SK-N-SH (cell line): ENCODE measurements around the gene CPEB3.
"Not testable (repeated sequence)": the region's sequence is repeated elsewhere in the genome, so short reads cannot be mapped to it uniquely, and the experiment has no call there.

ENCODE experiments used
- CHD2 ChIP-seq: fragments of 150-350 bp; IDR thresholded peaks from 2 replicates; pipeline ENCODE4 v1.6.1; 2018; ENCODE audit warnings: low read length; ENCODE audit not compliant: partially characterized antibody
- CTCF ChIP-seq: fragments of 200-600 bp; sonication (generic); IDR thresholded peaks from 2 replicates; pipeline ENCODE4 v1.6.1; 2017; ENCODE audit warnings: antibody characterized with exemption, mild to moderate bottlenecking, moderate library complexity
- EZH2phosphoT487 ChIP-seq: fragments of 200-600 bp; sonication (generic); IDR thresholded peaks from 2 replicates; pipeline ENCODE4 v1.6.1; 2017; ENCODE audit warnings: low read depth, mixed run types, mild to moderate bottlenecking, antibody characterized with exemption, moderate library complexity, borderline replicate concordance
- JUND ChIP-seq: IDR thresholded peaks from 2 replicates; pipeline ENCODE4 v1.4.0; 2012
- MAX ChIP-seq: IDR thresholded peaks from 2 replicates; pipeline ENCODE4 v1.4.0; 2012; ENCODE audit warnings: low read depth
- NFIC ChIP-seq: IDR thresholded peaks from 2 replicates; pipeline ENCODE4 v1.4.0; 2012; ENCODE audit warnings: borderline replicate concordance
- POLR2AphosphoS5 ChIP-seq: IDR thresholded peaks from 2 replicates; pipeline ENCODE4 v1.6.1; 2012; ENCODE audit warnings: low read depth, low read length
- RAD21 ChIP-seq: IDR thresholded peaks from 2 replicates; pipeline ENCODE4 v1.6.1; 2012; ENCODE audit warnings: mild to moderate bottlenecking, low read length
- RFX5 ChIP-seq: IDR thresholded peaks from 2 replicates; pipeline ENCODE4 v1.6.1; 2012; ENCODE audit warnings: mild to moderate bottlenecking, improper control_type of control experiment, low read length
- TAF1 ChIP-seq: IDR thresholded peaks from 2 replicates; pipeline ENCODE4 v1.6.1; 2012; ENCODE audit warnings: low read depth, mild to moderate bottlenecking, low read length, moderate library complexity, borderline replicate concordance
- TCF12 ChIP-seq: IDR thresholded peaks from 2 replicates; pipeline ENCODE4 v1.4.0; 2012
- USF2 ChIP-seq: fragments of 150-350 bp; IDR thresholded peaks from 2 replicates; pipeline ENCODE4 v1.6.1; 2017; ENCODE audit warnings: antibody characterized with exemption, low read length, low read depth, borderline replicate concordance
- TF ChIP-seq, protein P1 (sequence below): IDR thresholded peaks from 2 replicates; pipeline ENCODE4 v1.6.1; 2012; ENCODE audit warnings: mild to moderate bottlenecking, low read depth, low read length, moderate library complexity

GRCh38 chr10:92134049-92134448 is 156.8 kb downstream of the CPEB3 start:
- TF ChIP-seq CTCF, TAF1, POLR2AphosphoS5, JUND, EZH2phosphoT487, RAD21, CHD2, TCF12, USF2, NFIC, RFX5, MAX: not testable (repeated sequence)
- TF ChIP-seq, protein P1, sequence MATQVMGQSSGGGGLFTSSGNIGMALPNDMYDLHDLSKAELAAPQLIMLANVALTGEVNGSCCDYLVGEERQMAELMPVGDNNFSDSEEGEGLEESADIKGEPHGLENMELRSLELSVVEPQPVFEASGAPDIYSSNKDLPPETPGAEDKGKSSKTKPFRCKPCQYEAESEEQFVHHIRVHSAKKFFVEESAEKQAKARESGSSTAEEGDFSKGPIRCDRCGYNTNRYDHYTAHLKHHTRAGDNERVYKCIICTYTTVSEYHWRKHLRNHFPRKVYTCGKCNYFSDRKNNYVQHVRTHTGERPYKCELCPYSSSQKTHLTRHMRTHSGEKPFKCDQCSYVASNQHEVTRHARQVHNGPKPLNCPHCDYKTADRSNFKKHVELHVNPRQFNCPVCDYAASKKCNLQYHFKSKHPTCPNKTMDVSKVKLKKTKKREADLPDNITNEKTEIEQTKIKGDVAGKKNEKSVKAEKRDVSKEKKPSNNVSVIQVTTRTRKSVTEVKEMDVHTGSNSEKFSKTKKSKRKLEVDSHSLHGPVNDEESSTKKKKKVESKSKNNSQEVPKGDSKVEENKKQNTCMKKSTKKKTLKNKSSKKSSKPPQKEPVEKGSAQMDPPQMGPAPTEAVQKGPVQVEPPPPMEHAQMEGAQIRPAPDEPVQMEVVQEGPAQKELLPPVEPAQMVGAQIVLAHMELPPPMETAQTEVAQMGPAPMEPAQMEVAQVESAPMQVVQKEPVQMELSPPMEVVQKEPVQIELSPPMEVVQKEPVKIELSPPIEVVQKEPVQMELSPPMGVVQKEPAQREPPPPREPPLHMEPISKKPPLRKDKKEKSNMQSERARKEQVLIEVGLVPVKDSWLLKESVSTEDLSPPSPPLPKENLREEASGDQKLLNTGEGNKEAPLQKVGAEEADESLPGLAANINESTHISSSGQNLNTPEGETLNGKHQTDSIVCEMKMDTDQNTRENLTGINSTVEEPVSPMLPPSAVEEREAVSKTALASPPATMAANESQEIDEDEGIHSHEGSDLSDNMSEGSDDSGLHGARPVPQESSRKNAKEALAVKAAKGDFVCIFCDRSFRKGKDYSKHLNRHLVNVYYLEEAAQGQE = not testable (repeated sequence)
